Panc1 (cell line): Measurements from ENCODE around the gene UBP1.

Experiments used
- POLR2AphosphoS5 ChIP-seq: IDR thresholded peaks from 2 replicates; pipeline ENCODE4 v1.6.1; 2012; ENCODE audit warnings: mild to moderate bottlenecking, low read depth, low read length, moderate library complexity
- TF ChIP-seq, protein P1 (sequence below): fragments of 450-650 bp; IDR thresholded peaks from 2 replicates; pipeline ENCODE4 v1.5.1; 2017; ENCODE audit warnings: mild to moderate bottlenecking

DNA sequence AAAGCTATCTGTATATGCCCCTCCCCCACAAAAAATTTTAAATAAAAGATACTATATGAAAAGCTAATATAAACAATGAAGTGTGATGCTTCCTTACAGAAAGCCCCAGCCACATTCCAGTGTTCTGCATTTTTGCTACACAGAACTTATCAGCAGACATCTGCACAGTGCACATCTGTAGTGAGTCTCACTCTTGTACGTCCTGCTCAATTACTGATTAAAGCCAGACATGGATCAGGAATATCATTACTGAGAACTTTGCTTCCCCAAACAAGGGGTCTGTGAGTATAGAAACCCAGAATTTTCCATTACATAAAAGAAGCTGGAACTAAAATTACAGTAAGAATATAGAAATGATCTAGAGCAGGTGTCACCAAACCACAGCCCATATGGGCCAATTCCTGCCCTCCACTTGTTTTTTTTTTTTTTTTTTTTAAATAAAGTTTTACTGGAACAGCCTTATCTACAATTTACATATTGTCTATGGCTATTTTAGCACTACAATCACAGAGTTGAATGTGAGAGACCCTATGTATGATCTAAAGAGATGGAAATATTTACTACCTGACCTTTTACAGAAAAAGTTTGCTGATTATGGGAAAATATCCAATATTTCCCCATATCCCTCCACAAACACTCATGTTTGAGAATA is 45.7 kb downstream of the UBP1 start:
- TF ChIP-seq, protein P1, sequence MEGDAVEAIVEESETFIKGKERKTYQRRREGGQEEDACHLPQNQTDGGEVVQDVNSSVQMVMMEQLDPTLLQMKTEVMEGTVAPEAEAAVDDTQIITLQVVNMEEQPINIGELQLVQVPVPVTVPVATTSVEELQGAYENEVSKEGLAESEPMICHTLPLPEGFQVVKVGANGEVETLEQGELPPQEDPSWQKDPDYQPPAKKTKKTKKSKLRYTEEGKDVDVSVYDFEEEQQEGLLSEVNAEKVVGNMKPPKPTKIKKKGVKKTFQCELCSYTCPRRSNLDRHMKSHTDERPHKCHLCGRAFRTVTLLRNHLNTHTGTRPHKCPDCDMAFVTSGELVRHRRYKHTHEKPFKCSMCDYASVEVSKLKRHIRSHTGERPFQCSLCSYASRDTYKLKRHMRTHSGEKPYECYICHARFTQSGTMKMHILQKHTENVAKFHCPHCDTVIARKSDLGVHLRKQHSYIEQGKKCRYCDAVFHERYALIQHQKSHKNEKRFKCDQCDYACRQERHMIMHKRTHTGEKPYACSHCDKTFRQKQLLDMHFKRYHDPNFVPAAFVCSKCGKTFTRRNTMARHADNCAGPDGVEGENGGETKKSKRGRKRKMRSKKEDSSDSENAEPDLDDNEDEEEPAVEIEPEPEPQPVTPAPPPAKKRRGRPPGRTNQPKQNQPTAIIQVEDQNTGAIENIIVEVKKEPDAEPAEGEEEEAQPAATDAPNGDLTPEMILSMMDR = no peak
- TF ChIP-seq POLR2AphosphoS5 = no peak
